ENCODE measurements around the gene TIMP3.

The TIMP3 gene

GRCh38 chr22:32789797-32790620 is 11.5 kb upstream of the TIMP3 start:
- Histone ChIP-seq H3K4me1 (ENCODE audit: control insufficient read depth in 1 of 2, insufficient read depth in 1 of 2, low read depth in 1 of 2, low read length in 1 of 2) (no peaks in the 10 kb centered on the region), H3K36me3 (no peaks in the 10 kb centered on the region), H3K27ac (no peak overlapping the region), H3K27me3 (no peaks in the 10 kb centered on the region), H3K9me3 (no peaks in the 10 kb centered on the region), H3K4me3 (ENCODE audit: low read depth in 1 of 2, low read length in 1 of 2) (no peak overlapping the region)
- no peak for TF ChIP-seq CTCF (IDR thresholded peaks at IDR 0.05)

- H3K4me3 ChIP-seq (ENCODE audit: low read depth in 1 of 2, low read length in 1 of 2): no peak overlapping the region
- no peak overlapping the region for H3K27ac ChIP-seq
- no peaks in the 10 kb centered on the region for H3K4me1 ChIP-seq (ENCODE audit: control insufficient read depth in 1 of 2, insufficient read depth in 1 of 2, low read depth in 1 of 2, low read length in 1 of 2)
- no peaks in the 10 kb centered on the region for H3K36me3 ChIP-seq
- no peak for TF ChIP-seq CTCF (IDR thresholded peaks at IDR 0.05)
- no peaks in the 10 kb centered on the region for H3K9me3 ChIP-seq
- H3K27me3 ChIP-seq: peaks cover under 1% of the 10 kb centered on the region
Measured at GRCh38 chr22:32791056-32791455, 10.4 kb upstream of the TIMP3 start.

GRCh38 chr22:32791485-32791884 is 10.0 kb upstream of the TIMP3 start:
- no peak overlapping the region for H3K27ac ChIP-seq
- H3K4me3 ChIP-seq (ENCODE audit: low read depth in 1 of 2, low read length in 1 of 2): no peak overlapping the region
- peaks cover 5% of the 10 kb centered on the region for H3K27me3 ChIP-seq
- no peaks in the 10 kb centered on the region for H3K36me3 ChIP-seq
- H3K9me3 ChIP-seq: no peaks in the 10 kb centered on the region
- no peaks in the 10 kb centered on the region for H3K4me1 ChIP-seq (ENCODE audit: control insufficient read depth in 1 of 2, insufficient read depth in 1 of 2, low read depth in 1 of 2, low read length in 1 of 2)
- no peak for TF ChIP-seq CTCF (IDR thresholded peaks at IDR 0.05)

GRCh38 chr22:32793589-32793988 is 7.9 kb upstream of the TIMP3 start:
- H3K4me3 ChIP-seq (ENCODE audit: low read depth in 1 of 2, low read length in 1 of 2): no peak overlapping the region
- H3K27me3 ChIP-seq: peaks cover 12% of the 10 kb centered on the region
- H3K4me1 ChIP-seq (ENCODE audit: control insufficient read depth in 1 of 2, insufficient read depth in 1 of 2, low read depth in 1 of 2, low read length in 1 of 2): no peaks in the 10 kb centered on the region
- no peak for TF ChIP-seq CTCF (IDR thresholded peaks at IDR 0.05)
- no peaks in the 10 kb centered on the region for H3K9me3 ChIP-seq
- H3K27ac ChIP-seq: no peak overlapping the region
- no peaks in the 10 kb centered on the region for H3K36me3 ChIP-seq

- Histone ChIP-seq H3K9me3 (no peaks in the 10 kb centered on the region), H3K27me3 (peaks cover 22% of the 10 kb centered on the region), H3K27ac (no peak overlapping the region), H3K4me1 (ENCODE audit: control insufficient read depth in 1 of 2, insufficient read depth in 1 of 2, low read depth in 1 of 2, low read length in 1 of 2) (no peaks in the 10 kb centered on the region), H3K36me3 (no peaks in the 10 kb centered on the region), H3K4me3 (ENCODE audit: low read depth in 1 of 2, low read length in 1 of 2) (no peak overlapping the region)
- TF ChIP-seq CTCF (IDR thresholded peaks at IDR 0.05): no peak
Measured at GRCh38 chr22:32794449-32795213, 6.9 kb upstream of the TIMP3 start.
